Kidney epithelial cell (primary cell): ENCODE results near the gene GLI1. TPM values are rescaled to one million over a fixed set of nuclear protein-coding genes. Genes with fewer than 3 reads are reported as not detected.
"Not testable (repeated sequence)": the region's sequence is repeated elsewhere in the genome, so short reads cannot be mapped to it uniquely, and the experiment has no call there.

Experiments
- DNase-seq: peaks from one replicate; pipeline ENCODE4 v3.0.0-alpha.2; 2010; ENCODE audit warnings: low read depth
- H3K27me3 ChIP-seq: 2 replicates; pipeline ENCODE4 v1.6.0; 2011; ENCODE audit warnings: low read length; ENCODE audit not compliant: control insufficient read depth, insufficient read depth
- H3K36me3 ChIP-seq: 2 replicates; pipeline ENCODE4 v1.5.1; 2011; ENCODE audit warnings: low read length; ENCODE audit not compliant: control insufficient read depth, insufficient read depth
- H3K4me3 ChIP-seq: 2 replicates; pipeline ENCODE4 v1.5.1; 2011; ENCODE audit warnings: low read depth, mild to moderate bottlenecking, control low read depth, low read length
- total RNA-seq: library from RNA; depleted of rRNA; stranded (reverse); fragments of >200 nt; gene quantifications from 2 replicates; pipeline ENCODE4 v1.2.3, GENCODE V29; 2015
- TF ChIP-seq, protein P1 (sequence below): IDR thresholded peaks from 2 replicates; pipeline ENCODE4 v1.5.1; 2011; ENCODE audit warnings: mild to moderate bottlenecking, moderate library complexity, low read length, control low read depth, inconsistent platforms; ENCODE audit not compliant: insufficient read depth, poor library complexity, severe bottlenecking

Gene GLI1
- 1.6 TPM in 2 replicates for total RNA-seq

DNA sequence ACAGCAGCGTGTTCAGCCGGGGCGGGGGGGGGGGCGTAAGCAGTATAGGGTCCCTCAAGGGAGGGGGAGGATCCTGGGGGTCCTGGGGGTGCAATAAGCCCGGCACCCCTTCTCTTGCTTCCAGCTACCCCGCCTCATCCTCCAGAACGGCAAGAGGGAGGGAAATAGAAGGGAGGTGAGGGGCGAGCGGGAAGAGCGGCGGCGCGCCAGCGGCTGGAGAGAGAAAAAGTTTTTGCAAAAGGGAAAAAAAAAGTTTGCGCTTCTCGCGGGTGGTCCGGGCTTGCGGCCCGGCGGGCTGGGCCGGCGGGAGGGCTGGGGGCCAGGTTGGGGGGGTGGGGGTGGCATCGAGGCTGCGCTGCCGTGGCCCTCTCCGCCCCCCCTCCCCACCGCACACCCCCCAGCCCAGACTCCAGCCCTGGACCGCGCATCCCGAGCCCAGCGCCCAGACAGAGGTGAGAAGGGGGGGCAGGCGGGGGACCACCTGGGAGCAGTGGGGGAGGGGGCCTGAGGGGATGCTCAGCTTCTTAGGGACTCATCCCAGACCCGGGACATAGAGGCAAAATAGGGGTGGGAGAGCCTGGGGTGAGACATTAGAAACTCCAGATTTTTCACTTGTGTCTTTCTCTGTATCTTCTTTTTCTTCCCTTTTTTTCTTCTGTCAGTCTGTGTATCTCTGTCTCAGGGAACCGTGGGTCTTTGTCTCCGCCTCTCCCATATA is at the start of gene GLI1:
TSS of gene GLI1 (plus strand) at position 36 of the 718 bp plus-strand sequence. CDS start 3,907 bp downstream, outside the sequence.
- TF ChIP-seq, protein P1, sequence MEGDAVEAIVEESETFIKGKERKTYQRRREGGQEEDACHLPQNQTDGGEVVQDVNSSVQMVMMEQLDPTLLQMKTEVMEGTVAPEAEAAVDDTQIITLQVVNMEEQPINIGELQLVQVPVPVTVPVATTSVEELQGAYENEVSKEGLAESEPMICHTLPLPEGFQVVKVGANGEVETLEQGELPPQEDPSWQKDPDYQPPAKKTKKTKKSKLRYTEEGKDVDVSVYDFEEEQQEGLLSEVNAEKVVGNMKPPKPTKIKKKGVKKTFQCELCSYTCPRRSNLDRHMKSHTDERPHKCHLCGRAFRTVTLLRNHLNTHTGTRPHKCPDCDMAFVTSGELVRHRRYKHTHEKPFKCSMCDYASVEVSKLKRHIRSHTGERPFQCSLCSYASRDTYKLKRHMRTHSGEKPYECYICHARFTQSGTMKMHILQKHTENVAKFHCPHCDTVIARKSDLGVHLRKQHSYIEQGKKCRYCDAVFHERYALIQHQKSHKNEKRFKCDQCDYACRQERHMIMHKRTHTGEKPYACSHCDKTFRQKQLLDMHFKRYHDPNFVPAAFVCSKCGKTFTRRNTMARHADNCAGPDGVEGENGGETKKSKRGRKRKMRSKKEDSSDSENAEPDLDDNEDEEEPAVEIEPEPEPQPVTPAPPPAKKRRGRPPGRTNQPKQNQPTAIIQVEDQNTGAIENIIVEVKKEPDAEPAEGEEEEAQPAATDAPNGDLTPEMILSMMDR = no peak
- Histone ChIP-seq H3K4me3 (peak within 1 kb of the TSS; percentile 61), H3K27me3 (peaks cover 3% of the 10 kb centered on the region), H3K36me3 (no peaks in the 10 kb centered on the region)
- DNase-seq = no peak

- TF ChIP-seq, protein P1 = no peak
- no peaks in the 10 kb centered on the region for H3K36me3 ChIP-seq
These were observed 49.1 kb upstream of the GLI1 start for GRCh38 chr12:57410534-57410933.

DNA sequence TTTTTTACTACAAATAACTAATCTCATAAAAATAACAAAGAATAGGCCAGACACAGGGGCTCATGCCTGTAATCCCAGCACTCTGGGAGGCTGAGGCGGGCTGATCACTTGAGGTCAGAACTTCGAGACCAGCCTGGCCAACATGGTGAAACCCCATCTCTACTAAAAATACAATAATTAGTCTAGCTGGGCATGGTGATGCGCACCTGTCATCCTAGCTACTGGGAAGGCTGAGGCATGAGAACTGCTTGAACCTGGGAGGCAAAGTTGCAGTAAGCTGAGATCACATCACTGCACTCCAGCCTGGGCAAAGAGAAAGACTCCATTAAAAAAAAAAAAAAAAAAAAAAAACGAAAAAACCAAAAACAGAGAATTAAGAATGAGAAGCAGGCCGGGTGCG is 45.4 kb upstream of the GLI1 start:
- H3K27me3 ChIP-seq, H3K36me3 ChIP-seq, H3K4me3 ChIP-seq, DNase-seq: not testable (repeated sequence)

More at GRCh38 chr12:57410534-57410933, 49.1 kb upstream of the GLI1 start:
- Histone ChIP-seq H3K4me3 (no peak overlapping the region), H3K27me3 (no peaks in the 10 kb centered on the region)
- no peak for DNase-seq

DNA sequence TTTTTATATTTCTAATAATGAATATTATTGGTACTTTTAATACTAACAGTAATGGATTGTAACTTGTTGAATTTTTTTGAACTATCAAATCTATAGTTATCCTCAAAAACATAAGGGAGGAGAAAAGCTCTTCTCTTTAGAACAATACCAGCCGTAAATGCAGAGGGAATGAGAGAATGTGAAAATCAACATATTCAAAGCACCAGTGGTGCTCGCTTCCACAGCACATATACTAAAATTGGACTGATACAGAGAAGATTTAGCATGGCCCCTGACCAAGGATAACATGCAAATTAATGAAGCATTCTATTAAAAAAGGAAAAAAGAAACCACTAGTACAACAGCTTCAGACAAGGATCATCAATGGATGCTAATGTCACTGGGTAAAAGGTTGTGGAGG is 44.5 kb upstream of the GLI1 start:
- H3K4me3 ChIP-seq = no peak overlapping the region

GRCh38 chr12:57416039-57416996 is 43.3 kb upstream of the GLI1 start:
- TF ChIP-seq, protein P1 = no peak
- no peaks in the 10 kb centered on the region for H3K36me3 ChIP-seq
- no peak for DNase-seq
- H3K27me3 ChIP-seq = no peaks in the 10 kb centered on the region
- no peak overlapping the region for H3K4me3 ChIP-seq

More for the DNA sequence above, 44.5 kb upstream of the GLI1 start:
- TF ChIP-seq, protein P1 = no peak
- DNase-seq = no peak
- Histone ChIP-seq H3K27me3 (no peaks in the 10 kb centered on the region), H3K36me3 (no peaks in the 10 kb centered on the region)

- Histone ChIP-seq H3K27me3 (no peaks in the 10 kb centered on the region), H3K4me3 (no peak overlapping the region), H3K36me3 (peaks cover 1% of the 10 kb centered on the region)
- TF ChIP-seq, protein P1 = no peak
- DNase-seq = no peak
These were observed 41.3 kb upstream of the GLI1 start for GRCh38 chr12:57418255-57418654.
